Ishikawa (cell line): Measurements from ENCODE around the gene LMAN1.

Source experiments
- EGR1 ChIP-seq: IDR thresholded peaks from 2 replicates; pipeline ENCODE4 v1.6.1; 2012
- EP300 ChIP-seq: IDR thresholded peaks from 2 replicates; pipeline ENCODE4 v1.6.1; 2012; ENCODE audit warnings: borderline replicate concordance
- FOXM1 ChIP-seq: IDR thresholded peaks from 2 replicates; pipeline ENCODE4 v1.6.1; 2012; ENCODE audit warnings: low read depth, borderline replicate concordance
- NFIC ChIP-seq: IDR thresholded peaks from 2 replicates; pipeline ENCODE4 v1.6.1; 2012
- RAD21 ChIP-seq: IDR thresholded peaks from 2 replicates; pipeline ENCODE4 v1.6.1; 2012; ENCODE audit warnings: low read depth
- REST ChIP-seq: IDR thresholded peaks from 2 replicates; pipeline ENCODE4 v1.6.1; 2012; ENCODE audit warnings: low read depth, mild to moderate bottlenecking
- TAF1 ChIP-seq: IDR thresholded peaks from 2 replicates; pipeline ENCODE4 v1.6.1; 2012; ENCODE audit warnings: low read depth, mild to moderate bottlenecking
- YY1 ChIP-seq: IDR thresholded peaks from 2 replicates; pipeline ENCODE4 v1.6.1; 2012; ENCODE audit warnings: low read depth
- TF ChIP-seq, protein P1 (sequence below): IDR thresholded peaks from 2 replicates; pipeline ENCODE4 v1.6.1; 2012

DNA sequence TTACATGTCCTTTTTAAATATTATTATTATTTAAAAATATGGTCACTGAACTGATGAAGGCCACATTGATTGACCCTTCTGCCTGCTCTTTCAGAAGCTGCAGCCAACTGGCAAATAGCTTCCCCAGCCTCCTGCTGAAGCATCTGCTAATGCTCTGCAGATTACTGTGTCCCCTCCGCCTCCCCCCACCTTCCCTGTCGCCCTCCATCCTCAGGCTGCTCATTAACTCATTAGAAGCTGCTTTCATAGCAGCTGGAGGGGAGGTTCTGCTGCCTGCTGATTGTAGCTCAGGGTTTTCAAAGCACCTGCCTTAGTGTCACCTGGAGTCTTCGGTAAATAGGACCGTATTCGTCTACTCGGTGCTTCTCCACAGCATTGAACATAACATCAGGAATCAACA, 24.8 kb upstream of the LMAN1 start:
- TF ChIP-seq TAF1, result no peak
- no peak for TF ChIP-seq EP300
- TF ChIP-seq, protein P1, sequence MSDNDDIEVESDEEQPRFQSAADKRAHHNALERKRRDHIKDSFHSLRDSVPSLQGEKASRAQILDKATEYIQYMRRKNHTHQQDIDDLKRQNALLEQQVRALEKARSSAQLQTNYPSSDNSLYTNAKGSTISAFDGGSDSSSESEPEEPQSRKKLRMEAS, result no peak
- TF ChIP-seq REST, result no peak
- TF ChIP-seq RAD21, result no peak
- no peak for TF ChIP-seq EGR1
- TF ChIP-seq NFIC, result no peak
- TF ChIP-seq FOXM1, result no peak
- no peak for TF ChIP-seq YY1
